ENCODE data around the gene TMEM245. TPM values are rescaled to one million over a fixed set of nuclear protein-coding genes. Genes with fewer than 3 reads are reported as not detected.

The TMEM245 gene
- polyA plus RNA-seq, 2 of the 4 experiments (the other 2 are of a cell fraction): 44.9 to 88.9 TPM

- peaks cover 17% of the 10 kb centered on the region; the same call in 2 of the 3 replicates for H3K4me1 ChIP-seq
- H3K4me2 ChIP-seq: no peak overlapping the region
- ATAC-seq: no peak
- CTCF ChIA-PET: interaction anchor here (1.1 kb wide), 1 partner anchor 57 kb away, joined by 4 read pairs; no protein-coding TSS in a partner anchor
- POLR2A ChIA-PET: no interaction called here
- H3K4me3 ChIP-seq: no peak overlapping the region
- H3K9me3 ChIP-seq: no peaks in the 10 kb centered on the region
- 82% methylated on average over 7 of the region's 7 CpGs for WGBS (ENCODE audit: missing lambda C conversion rate)
- TF ChIP-seq SREBF2 (IDR thresholded peaks at IDR 0.05) (no peak), POLR2AphosphoS2 (conservative IDR thresholded peaks at IDR 0.05; ENCODE audit: low read length) (no peak), ESRRA (IDR thresholded peaks at IDR 0.05; ENCODE audit: borderline replicate concordance, low read length) (no peak), MYC (IDR thresholded peaks at IDR 0.05; ENCODE audit: borderline replicate concordance, low read length) (no peak), ZSCAN20 (CRISPR knock-in tag; IDR thresholded peaks at IDR 0.05) (no peak), HOXB5 (CRISPR knock-in tag; IDR thresholded peaks at IDR 0.05) (no peak), BCL3 (IDR thresholded peaks at IDR 0.05) (no peak)
- no peak for FAIRE-seq
- no peak overlapping the region for H3K27ac ChIP-seq
- DNase-seq (ENCODE audit: low read depth in 1 of 2, low spot score in 1 of 2): no peak
These were observed 69.3 kb downstream of the TMEM245 start for GRCh38 chr9:109050444-109050843.

GRCh38 chr9:109048822-109049221 lies 70.9 kb downstream of the TMEM245 start:
- no peak for ATAC-seq
- ChIA-PET POLR2A (no interaction called here), CTCF (interaction anchor here (1.0 to 2.4 kb wide), 6 partner anchors 7 to 132 kb away, joined by 3 to 6 read pairs (median 3); no protein-coding TSS in a partner anchor)
- TF ChIP-seq HOXB13 (CRISPR knock-in tag; IDR thresholded peaks at IDR 0.05; ENCODE audit: low read depth) (no peak), BCL3 (IDR thresholded peaks at IDR 0.05) (no peak), HES2 (IDR thresholded peaks at IDR 0.05) (no peak), MAX (IDR thresholded peaks at IDR 0.05) (no peak), ZNF302 (CRISPR knock-in tag; IDR thresholded peaks at IDR 0.05) (no peak), RAD21 (conservative IDR thresholded peaks at IDR 0.05 in 1 of 2, IDR thresholded peaks at IDR 0.05 in 1 of 2) (no peak), TFCP2L1 (CRISPR knock-in tag; IDR thresholded peaks at IDR 0.05) (no peak), FOSB (CRISPR knock-in tag; IDR thresholded peaks at IDR 0.05) (no peak), HEYL (CRISPR knock-in tag; IDR thresholded peaks at IDR 0.05) (no peak), ZSCAN20 (CRISPR knock-in tag; IDR thresholded peaks at IDR 0.05) (no peak), HMGXB4 (CRISPR knock-in tag; IDR thresholded peaks at IDR 0.05; ENCODE audit: borderline replicate concordance) (no peak), RCOR1 (IDR thresholded peaks at IDR 0.05; ENCODE audit: low read depth, low read length) (no peak), TP53 (CRISPR knock-in tag; IDR thresholded peaks at IDR 0.05) (no peak)
- H3K27ac ChIP-seq: no peak overlapping the region
- DNase-seq (ENCODE audit: low read depth in 1 of 2, low spot score in 1 of 2): no peak
- H3K4me1 ChIP-seq: peaks cover 17% of the 10 kb centered on the region; the same call in 2 of the 3 replicates
- FAIRE-seq: no peak
- H3K9me3 ChIP-seq: no peaks in the 10 kb centered on the region
- no peak overlapping the region for H3K4me3 ChIP-seq
- 92% methylated on average over 3 of the region's 3 CpGs for WGBS (ENCODE audit: missing lambda C conversion rate)
- no peak overlapping the region for H3K4me2 ChIP-seq

- no peak overlapping the region for H3K4me3 ChIP-seq
- H3K4me1 ChIP-seq: peaks cover 17% of the 10 kb centered on the region; the same call in 2 of the 3 replicates
- CTCF ChIA-PET: interaction anchor here (0.8 to 2.4 kb wide), 6 partner anchors 9 to 198 kb away, joined by 3 to 6 read pairs (median 4); no protein-coding TSS in a partner anchor
- POLR2A ChIA-PET: no interaction called here
- H3K4me2 ChIP-seq: peak overlapping the region; percentile 32; the same call in 2 of the 3 replicates
- WGBS (ENCODE audit: missing lambda C conversion rate): 83% methylated on average over 2 of the region's 2 CpGs
- H3K27ac ChIP-seq: peak overlapping the region; percentile 23 to 34; a peak in 2 of 6 replicates
- DNase-seq (ENCODE audit: low read depth in 1 of 2, low spot score in 1 of 2) (no peak), FAIRE-seq (no peak), ATAC-seq (no peak)
- H3K9me3 ChIP-seq: 0 out of 3 replicates have a peak, but pooled peaks cover 2% of the 10 kb centered on the region
- no peak for TF ChIP-seq KDM5A (IDR thresholded peaks at IDR 0.05)
- no peak for TF ChIP-seq JUN (IDR thresholded peaks at IDR 0.05)
- TF ChIP-seq BHLHE40 (IDR thresholded peaks at IDR 0.05; ENCODE audit: low read depth, low read length): no peak
- no peak for TF ChIP-seq ZC3H11A (IDR thresholded peaks at IDR 0.05)
- TF ChIP-seq GATA3 (IDR thresholded peaks at IDR 0.05; ENCODE audit: borderline replicate concordance): no peak
- TF ChIP-seq RFX5 (IDR thresholded peaks at IDR 0.05): no peak
- no peak for TF ChIP-seq JUNB (IDR thresholded peaks at IDR 0.05)
- TF ChIP-seq NR3C1 (IDR thresholded peaks at IDR 0.05): no peak
- no peak for TF ChIP-seq CBX2 (IDR thresholded peaks at IDR 0.05; ENCODE audit: borderline replicate concordance, low read depth)
- no peak for TF ChIP-seq PHF8 (IDR thresholded peaks at IDR 0.05; ENCODE audit: borderline replicate concordance, low read depth)
- TF ChIP-seq FOXS1 (CRISPR knock-in tag; IDR thresholded peaks at IDR 0.05): no peak
- no peak for TF ChIP-seq CHD2 (IDR thresholded peaks at IDR 0.05; ENCODE audit: low read length, partially characterized antibody)
- no peak for TF ChIP-seq MAX (IDR thresholded peaks at IDR 0.05)
- TF ChIP-seq EHMT2 (IDR thresholded peaks at IDR 0.05; ENCODE audit: low read depth): no peak
- no peak for TF ChIP-seq RCOR1 (IDR thresholded peaks at IDR 0.05; ENCODE audit: low read depth, low read length)
These were observed 72.5 kb downstream of the TMEM245 start for GRCh38 chr9:109047259-109047658.
